ENCODE results near the gene SMG6.

- TF ChIP-seq POLR2AphosphoS5 (IDR thresholded peaks at IDR 0.05): peak in 1 of 4 donors; percentile 14
- TF ChIP-seq EP300 (IDR thresholded peaks at IDR 0.05): no peak
- TF ChIP-seq CTCF (IDR thresholded peaks at IDR 0.05): no peak
- no peak for TF ChIP-seq POLR2A (IDR thresholded peaks at IDR 0.05)
These were observed 146.5 kb downstream of the SMG6 start for GRCh38 chr17:2157081-2157480.

All from sigmoid colon (tissue), 4 donors.